Bronchus fibroblast of lung (primary cell): Measurements from ENCODE around the gene PRKD3. TPM values are rescaled to one million over a fixed set of nuclear protein-coding genes. Genes with fewer than 3 reads are reported as not detected.

ENCODE experiments used
- total RNA-seq: library from RNA; depleted of rRNA; stranded (reverse); fragments of >200 nt; gene quantifications from 2 replicates; pipeline ENCODE4 v1.2.3, GENCODE V29; 2015

The PRKD3 gene
- 22.6 and 31.1 TPM in 2 replicates for total RNA-seq

GRCh38 chr2:37324786-37325624, at the start of gene PRKD3:
Gene PRKD3 (minus strand): TSS chr2:37324833. CDS start chr2:37316524, 8,309 bp downstream.

GRCh38 chr2:37344453-37345361, 20.1 kb upstream of the PRKD3 start, which contains the start of gene QPCT:
Gene QPCT (plus strand): TSS chr2:37344630. CDS start chr2:37344732, 102 bp downstream.

Other genes with a start within 250 kb of the PRKD3 start
- 10.0 and 10.6 TPM in 2 replicates for gene HEATR5B, start 240.5 kb downstream of the PRKD3 start, total RNA-seq
- gene GPATCH11, start 240.3 kb downstream of the PRKD3 start, total RNA-seq: 4.8 and 6.7 TPM in 2 replicates
- gene EIF2AK2, start 167.9 kb downstream of the PRKD3 start, total RNA-seq: 15.1 and 16.6 TPM in 2 replicates
- gene SULT6B1, start 136.2 kb downstream of the PRKD3 start, total RNA-seq: not detected in 2 replicates
- 16.5 TPM in 2 replicates for gene CEBPZOS, start 128.3 kb downstream of the PRKD3 start, total RNA-seq
- gene CEBPZ, start 93.2 kb downstream of the PRKD3 start, total RNA-seq: 19.3 and 24.9 TPM in 2 replicates
- 10.6 and 12.3 TPM in 2 replicates for gene NDUFAF7, start 93.2 kb downstream of the PRKD3 start, total RNA-seq
- gene QPCT, start 19.8 kb upstream of the PRKD3 start, total RNA-seq: 1.0 and 1.5 TPM in 2 replicates